GM12878 (cell line): ENCODE data around the gene ABHD11. TPM values are rescaled to one million over a fixed set of nuclear protein-coding genes. Genes with fewer than 3 reads are reported as not detected.

Experiments
- EED ChIP-seq: sonication (generic); IDR thresholded peaks from 2 replicates; pipeline ENCODE4 v1.6.1; 2016; ENCODE audit warnings: antibody characterized with exemption, low read depth
- ETV6 ChIP-seq, 2 experiments: fragments of 450-650 bp in 1 of 2; IDR thresholded peaks in 1 of 2; conservative IDR thresholded peaks in 1 of 2; 2 replicates each; pipeline ENCODE4 v1.6.1; 2014; ENCODE audit warnings: antibody characterized with exemption in 1 of 2, borderline replicate concordance in 1 of 2, low read depth in 1 of 2, mild to moderate bottlenecking in 1 of 2, moderate library complexity in 1 of 2
- EZH2 ChIP-seq: IDR thresholded peaks from 2 replicates; pipeline ENCODE4 v1.6.1; 2012; ENCODE audit warnings: low read depth, mild to moderate bottlenecking, control low read depth, inconsistent platforms, low read length, borderline replicate concordance; ENCODE audit not compliant: control insufficient read depth
- KLF5 ChIP-seq: fragments of 450-650 bp; IDR thresholded peaks from 2 replicates; pipeline ENCODE4 v1.6.1; 2014; ENCODE audit warnings: mild to moderate bottlenecking; ENCODE audit not compliant: partially characterized antibody
- NFXL1 ChIP-seq: fragments of 450-650 bp; IDR thresholded peaks from 2 replicates; pipeline ENCODE4 v1.6.1; 2017; ENCODE audit warnings: antibody characterized with exemption, mild to moderate bottlenecking, borderline replicate concordance
- NFYA ChIP-seq: IDR thresholded peaks from 2 replicates; pipeline ENCODE4 v1.6.1; 2011; ENCODE audit warnings: low read depth, mild to moderate bottlenecking, low read length, improper control_type of control experiment, borderline replicate concordance
- POLR2A ChIP-seq: IDR thresholded peaks from 2 replicates; pipeline ENCODE4 v1.6.1; 2011; ENCODE audit warnings: low read depth, mild to moderate bottlenecking, low read length
- RAD51 ChIP-seq: fragments of 450-650 bp; IDR thresholded peaks from 2 replicates; pipeline ENCODE4 v1.6.1; 2016; ENCODE audit warnings: moderate library complexity, mild to moderate bottlenecking, inconsistent platforms
- TAF1 ChIP-seq: IDR thresholded peaks from 2 replicates; pipeline ENCODE4 v1.6.1; 2011; ENCODE audit warnings: mild to moderate bottlenecking, low read depth, low read length, borderline replicate concordance
- TCF7 ChIP-seq: IDR thresholded peaks from 2 replicates; pipeline ENCODE4 v1.6.1; 2014; ENCODE audit warnings: antibody characterized with exemption, borderline replicate concordance
- polyA plus RNA-seq, 11 experiments: library from polyadenylated mRNA; depleted of rRNA in 4 of 11; unstranded in 6 of 11; stranded (reverse) in 5 of 11; fragments of >200 nt; fragmentation: Nextera tagmentation in 4 of 11; fragmentation: Illumina TruSeq in 1 of 11; extraction: Ambion mirVana in 4 of 11; extraction: Trizol in 1 of 11; gene quantifications; 1 replicate in 1 of 11; 2 replicates in 10 of 11; pipeline versions ENCODE4 v1.2.1 to v1.2.3, GENCODE V29; 2011 to 2016; ENCODE audit warnings: inconsistent platforms in 2 of 11, missing spikeins in 2 of 11, low read depth in 1 of 11
- total RNA-seq, 4 experiments: library from RNA; depleted of rRNA in 3 of 4; stranded (reverse); fragments of >200 nt in 3 of 4; fragmentation: Illumina TruSeq in 1 of 4; extraction: Trizol in 1 of 4; gene quantifications; 2 replicates each; pipeline versions ENCODE4 v1.2.1 to v1.2.3, GENCODE V29; 2013 to 2021
- TF ChIP-seq, protein P1 (sequence below): fragments of 450-650 bp; IDR thresholded peaks from 2 replicates; pipeline ENCODE4 v1.6.1; 2016; ENCODE audit warnings: mild to moderate bottlenecking

The ABHD11 gene
- total and polyA plus RNA-seq, 10 of the 15 experiments (the other 5 are each of a cell fraction or from before 2014, with no cell fraction given): 2.8 to 24.8 (median 10.1) TPM

GRCh38 chr7:73718905-73719805 is 19.4 kb downstream of the ABHD11 start, which contains the start of gene STX1A (continued):
- TF ChIP-seq NFXL1 (0 out of 2 replicates have a peak, but pooled peaks have one; percentile 38), EZH2 (no peak), TAF1 (peak; percentile 20; the same call in 1 of the 2 replicates), EED (no peak), KLF5 (no peak), NFYA (no peak), ETV6 (conservative IDR thresholded peaks at IDR 0.05 in 1 of 2, IDR thresholded peaks at IDR 0.05 in 1 of 2; ENCODE audit: borderline replicate concordance in 1 of 2, low read depth in 1 of 2) (no peak), TCF7 (no peak), POLR2A (peak; percentile 62; the same call in 1 of the 2 replicates), RAD51 (no peak)
- TF ChIP-seq, protein P1, sequence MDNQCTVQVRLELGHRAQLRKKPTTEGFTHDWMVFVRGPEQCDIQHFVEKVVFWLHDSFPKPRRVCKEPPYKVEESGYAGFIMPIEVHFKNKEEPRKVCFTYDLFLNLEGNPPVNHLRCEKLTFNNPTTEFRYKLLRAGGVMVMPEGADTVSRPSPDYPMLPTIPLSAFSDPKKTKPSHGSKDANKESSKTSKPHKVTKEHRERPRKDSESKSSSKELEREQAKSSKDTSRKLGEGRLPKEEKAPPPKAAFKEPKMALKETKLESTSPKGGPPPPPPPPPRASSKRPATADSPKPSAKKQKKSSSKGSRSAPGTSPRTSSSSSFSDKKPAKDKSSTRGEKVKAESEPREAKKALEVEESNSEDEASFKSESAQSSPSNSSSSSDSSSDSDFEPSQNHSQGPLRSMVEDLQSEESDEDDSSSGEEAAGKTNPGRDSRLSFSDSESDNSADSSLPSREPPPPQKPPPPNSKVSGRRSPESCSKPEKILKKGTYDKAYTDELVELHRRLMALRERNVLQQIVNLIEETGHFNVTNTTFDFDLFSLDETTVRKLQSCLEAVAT: no peak
